B cell (primary cell): ENCODE data around the gene DACT3.

Experiments used
- EZH2 ChIP-seq: IDR thresholded peaks from 2 replicates; pipeline ENCODE4 v1.6.1; 2012; ENCODE audit warnings: borderline replicate concordance, low read depth, mild to moderate bottlenecking, moderate library complexity, low read length; ENCODE audit not compliant: insufficient read depth, poor library complexity, severe bottlenecking
- TF ChIP-seq, protein P1 (sequence below): fragments of 200-600 bp; IDR thresholded peaks from one replicate; pipeline ENCODE4 v1.8.0; 2022; ENCODE audit warnings: antibody characterized with exemption, mild to moderate bottlenecking

DNA sequence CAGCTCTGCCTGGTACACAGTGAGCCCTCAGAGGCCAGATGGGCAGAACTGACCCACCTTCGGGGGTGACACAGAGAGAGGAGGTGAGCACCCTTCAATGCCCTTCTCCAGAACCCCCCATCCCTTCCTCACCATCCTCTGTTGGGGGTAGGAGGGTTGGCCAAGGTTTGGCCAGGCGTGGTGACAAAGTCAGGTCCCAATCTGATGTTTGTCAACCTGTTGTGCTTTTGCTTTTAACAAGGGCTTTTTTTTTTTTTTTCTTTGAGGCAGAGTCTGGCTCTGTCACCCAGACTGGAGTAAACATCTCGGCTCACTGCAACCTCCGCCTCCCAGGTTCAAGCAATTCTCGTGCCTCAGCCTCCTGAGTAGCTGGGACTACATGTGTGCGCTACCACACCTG lies 43.4 kb downstream of the DACT3 start:
- TF ChIP-seq, protein P1, sequence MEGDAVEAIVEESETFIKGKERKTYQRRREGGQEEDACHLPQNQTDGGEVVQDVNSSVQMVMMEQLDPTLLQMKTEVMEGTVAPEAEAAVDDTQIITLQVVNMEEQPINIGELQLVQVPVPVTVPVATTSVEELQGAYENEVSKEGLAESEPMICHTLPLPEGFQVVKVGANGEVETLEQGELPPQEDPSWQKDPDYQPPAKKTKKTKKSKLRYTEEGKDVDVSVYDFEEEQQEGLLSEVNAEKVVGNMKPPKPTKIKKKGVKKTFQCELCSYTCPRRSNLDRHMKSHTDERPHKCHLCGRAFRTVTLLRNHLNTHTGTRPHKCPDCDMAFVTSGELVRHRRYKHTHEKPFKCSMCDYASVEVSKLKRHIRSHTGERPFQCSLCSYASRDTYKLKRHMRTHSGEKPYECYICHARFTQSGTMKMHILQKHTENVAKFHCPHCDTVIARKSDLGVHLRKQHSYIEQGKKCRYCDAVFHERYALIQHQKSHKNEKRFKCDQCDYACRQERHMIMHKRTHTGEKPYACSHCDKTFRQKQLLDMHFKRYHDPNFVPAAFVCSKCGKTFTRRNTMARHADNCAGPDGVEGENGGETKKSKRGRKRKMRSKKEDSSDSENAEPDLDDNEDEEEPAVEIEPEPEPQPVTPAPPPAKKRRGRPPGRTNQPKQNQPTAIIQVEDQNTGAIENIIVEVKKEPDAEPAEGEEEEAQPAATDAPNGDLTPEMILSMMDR, result no peak
- TF ChIP-seq EZH2, result no peak
